Glutamatergic neuron (in vitro differentiated cells): ENCODE data around the gene KCNN3. TPM values are rescaled to one million over a fixed set of nuclear protein-coding genes. Genes with fewer than 3 reads are reported as not detected.

Experiments used
- DNase-seq: peaks from one replicate; pipeline ENCODE4 v3.0.0; 2022
- H3K27ac Mint-ChIP-seq: one replicate; pipeline ENCODE4 v1.8.0; 2020; ENCODE audit warnings: mild to moderate bottlenecking, mixed read lengths, inconsistent platforms; ENCODE audit not compliant: unreplicated experiment
- H3K27me3 Mint-ChIP-seq: one replicate; pipeline ENCODE4 v1.8.0; 2020; ENCODE audit warnings: mild to moderate bottlenecking, moderate library complexity, mixed read lengths, inconsistent platforms; ENCODE audit not compliant: unreplicated experiment
- H3K36me3 Mint-ChIP-seq: one replicate; pipeline ENCODE4 v1.8.0; 2020; ENCODE audit warnings: mild to moderate bottlenecking, mixed read lengths, inconsistent platforms; ENCODE audit not compliant: unreplicated experiment
- H3K4me1 Mint-ChIP-seq: one replicate; pipeline ENCODE4 v1.8.0; 2020; ENCODE audit warnings: mild to moderate bottlenecking, low read depth, mixed read lengths, inconsistent platforms; ENCODE audit not compliant: unreplicated experiment
- H3K4me3 Mint-ChIP-seq: one replicate; pipeline ENCODE4 v1.8.0; 2020; ENCODE audit warnings: mild to moderate bottlenecking, mixed read lengths, inconsistent platforms; ENCODE audit not compliant: unreplicated experiment
- H3K9me3 Mint-ChIP-seq: one replicate; pipeline ENCODE4 v1.8.0; 2020; ENCODE audit warnings: mild to moderate bottlenecking, moderate library complexity, mixed read lengths, inconsistent platforms; ENCODE audit not compliant: unreplicated experiment
- total RNA-seq: library from RNA; stranded (reverse); fragmentation: NEBNext Ultra II Directional; extraction: Animal tissue kit (Norgen Biotek cat#: 25700); gene quantifications from one replicate; pipeline ENCODE4 v1.2.1, GENCODE V29; 2021; ENCODE audit not compliant: unreplicated experiment
- TF ChIP-seq, protein P1 (sequence below): fragments of 200-600 bp; sonication (generic); IDR thresholded peaks from one replicate; pipeline ENCODE4 v1.5.0; 2021; ENCODE audit not compliant: partially characterized antibody, unreplicated experiment

KCNN3 gene
- total RNA-seq, 1 donor from 2014 or later = 3.8 TPM

DNA sequence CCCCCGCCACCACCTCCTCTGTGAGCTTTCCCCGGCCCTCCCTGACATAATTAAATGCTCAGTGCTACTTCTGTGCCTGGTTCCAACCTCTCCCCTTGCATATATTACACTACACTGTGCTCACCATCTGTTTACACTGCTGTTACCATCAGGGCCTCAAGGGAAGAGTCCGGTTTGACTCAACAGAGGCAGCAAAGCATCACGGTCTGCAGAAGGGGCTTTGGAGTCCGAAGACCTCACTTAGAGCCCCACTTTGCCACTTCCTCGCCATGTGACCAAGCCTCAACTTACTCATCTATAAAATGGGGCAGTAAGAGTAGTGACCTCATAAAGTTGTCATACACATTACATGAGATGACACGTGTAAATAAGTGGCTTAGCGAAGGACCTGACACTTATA, 27.4 kb downstream of the KCNN3 start:
- Mint-ChIP-seq H3K4me3 (peak overlapping the region; percentile 53), H3K9me3 (peaks cover 23% of the 10 kb centered on the region), H3K27ac (peak overlapping the region; percentile 88), H3K27me3 (peaks cover 20% of the 10 kb centered on the region), H3K36me3 (no peaks in the 10 kb centered on the region), H3K4me1 (peaks cover 75% of the 10 kb centered on the region)
- peak; percentile 67 for DNase-seq
- TF ChIP-seq, protein P1, sequence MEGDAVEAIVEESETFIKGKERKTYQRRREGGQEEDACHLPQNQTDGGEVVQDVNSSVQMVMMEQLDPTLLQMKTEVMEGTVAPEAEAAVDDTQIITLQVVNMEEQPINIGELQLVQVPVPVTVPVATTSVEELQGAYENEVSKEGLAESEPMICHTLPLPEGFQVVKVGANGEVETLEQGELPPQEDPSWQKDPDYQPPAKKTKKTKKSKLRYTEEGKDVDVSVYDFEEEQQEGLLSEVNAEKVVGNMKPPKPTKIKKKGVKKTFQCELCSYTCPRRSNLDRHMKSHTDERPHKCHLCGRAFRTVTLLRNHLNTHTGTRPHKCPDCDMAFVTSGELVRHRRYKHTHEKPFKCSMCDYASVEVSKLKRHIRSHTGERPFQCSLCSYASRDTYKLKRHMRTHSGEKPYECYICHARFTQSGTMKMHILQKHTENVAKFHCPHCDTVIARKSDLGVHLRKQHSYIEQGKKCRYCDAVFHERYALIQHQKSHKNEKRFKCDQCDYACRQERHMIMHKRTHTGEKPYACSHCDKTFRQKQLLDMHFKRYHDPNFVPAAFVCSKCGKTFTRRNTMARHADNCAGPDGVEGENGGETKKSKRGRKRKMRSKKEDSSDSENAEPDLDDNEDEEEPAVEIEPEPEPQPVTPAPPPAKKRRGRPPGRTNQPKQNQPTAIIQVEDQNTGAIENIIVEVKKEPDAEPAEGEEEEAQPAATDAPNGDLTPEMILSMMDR = no peak

DNA sequence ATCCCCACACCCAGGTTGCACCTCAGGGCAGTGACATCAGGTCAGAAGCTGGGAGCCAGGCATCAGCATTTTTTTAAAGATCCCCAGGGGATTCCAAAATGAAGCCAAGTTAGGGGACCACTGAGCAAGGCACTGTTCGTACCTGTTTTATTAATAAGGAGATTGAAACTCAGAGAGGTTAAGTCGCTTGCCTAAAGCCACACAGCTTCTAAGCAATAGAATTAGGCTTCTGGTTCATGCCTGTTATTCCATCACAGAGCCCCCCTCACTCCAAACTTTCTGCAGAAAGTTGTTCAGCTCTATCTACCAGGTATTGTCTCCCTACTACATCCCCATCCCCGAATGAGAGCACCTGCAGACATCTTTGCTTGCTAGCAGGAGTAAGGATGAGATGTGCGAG, 28.7 kb downstream of the KCNN3 start:
- Mint-ChIP-seq H3K4me1 (peaks cover 76% of the 10 kb centered on the region), H3K36me3 (no peaks in the 10 kb centered on the region), H3K27me3 (peaks cover 28% of the 10 kb centered on the region), H3K9me3 (peaks cover 26% of the 10 kb centered on the region), H3K4me3 (peak overlapping the region; percentile 5), H3K27ac (peak overlapping the region; percentile 88)
- TF ChIP-seq, protein P1 = no peak
- no peak for DNase-seq

- Mint-ChIP-seq H3K27ac (peak overlapping the region; percentile 95), H3K27me3 (peaks cover 29% of the 10 kb centered on the region), H3K9me3 (peaks cover 25% of the 10 kb centered on the region), H3K4me1 (peaks cover 70% of the 10 kb centered on the region), H3K4me3 (peak overlapping the region; percentile 67), H3K36me3 (no peaks in the 10 kb centered on the region)
- TF ChIP-seq, protein P1 = no peak
- no peak for DNase-seq
Observed at GRCh38 chr1:154840269-154841176, 29.6 kb downstream of the KCNN3 start.

GRCh38 chr1:154839691-154840090, 30.4 kb downstream of the KCNN3 start:
- peaks cover 66% of the 10 kb centered on the region for H3K4me1 Mint-ChIP-seq
- no peaks in the 10 kb centered on the region for H3K36me3 Mint-ChIP-seq
- TF ChIP-seq, protein P1 = no peak
- peak overlapping the region; percentile 95 for H3K27ac Mint-ChIP-seq
- peak overlapping the region; percentile 65 for H3K4me3 Mint-ChIP-seq
- H3K27me3 Mint-ChIP-seq = peaks cover 29% of the 10 kb centered on the region
- peaks cover 25% of the 10 kb centered on the region for H3K9me3 Mint-ChIP-seq
- DNase-seq = peak; percentile 58

DNA sequence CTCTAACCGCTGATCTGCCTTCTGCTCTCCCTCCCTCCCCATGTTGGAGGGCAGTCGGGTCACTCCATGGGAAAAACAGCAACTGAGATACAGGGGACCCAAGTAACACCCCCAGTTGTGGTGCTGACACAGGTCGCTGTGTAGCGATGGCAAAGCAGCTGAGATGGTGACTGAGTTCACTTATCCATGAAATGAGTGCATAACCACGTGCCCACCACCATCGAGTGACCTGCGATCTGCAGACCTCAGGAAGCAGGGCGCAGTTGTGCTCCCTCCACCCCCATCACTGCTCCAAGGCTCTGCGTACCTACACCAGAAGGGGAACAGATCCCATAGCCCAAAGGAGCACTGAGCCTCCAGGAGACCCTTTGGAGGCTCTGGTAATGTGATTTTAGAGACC, 31.1 kb downstream of the KCNN3 start:
- H3K27me3 Mint-ChIP-seq = peaks cover 29% of the 10 kb centered on the region
- peak overlapping the region; percentile 95 for H3K27ac Mint-ChIP-seq
- H3K36me3 Mint-ChIP-seq = no peaks in the 10 kb centered on the region
- H3K9me3 Mint-ChIP-seq = peaks cover 26% of the 10 kb centered on the region
- DNase-seq = no peak
- TF ChIP-seq, protein P1 = no peak
- H3K4me1 Mint-ChIP-seq = peaks cover 64% of the 10 kb centered on the region
- peak overlapping the region; percentile 65 for H3K4me3 Mint-ChIP-seq
